HepG2 (cell line): ENCODE data around the gene DNAJC13. TPM values are rescaled to one million over a fixed set of nuclear protein-coding genes. Genes with fewer than 3 reads are reported as not detected.

ENCODE experiments used
- ATAC-seq: fragments of 200-7000 bp; cut with Tn5 transposase; 3 replicates; pipeline ENCODE4 v1.9.1; 2020; ENCODE audit warnings: mild to moderate bottlenecking, moderate library complexity
- BruUV-seq: library from RNA; stranded (reverse); fragments of 400-500 nt; replicated peaks from 2 replicates; lab custom pipeline; 2021; lab: Mats Ljungman, UMichigan
- CTCF ChIA-PET: fragments of 300-600 bp; formaldehyde crosslinking; extraction: SDS; loops from one replicate; lab custom pipeline; 2021; ENCODE audit warnings: low total read pairs, inconsistent platforms, low intra/inter-chr PET ratio; lab: Yijun Ruan, JAX
- POLR2A ChIA-PET: fragments of 350-600 bp; sonication (Branson Sonifier 250); formaldehyde crosslinking; loops from one replicate; lab custom pipeline; 2020; ENCODE audit warnings: antibody characterized with exemption, inconsistent platforms; lab: Yijun Ruan, JAX
- DNase-seq: peaks from one replicate; pipeline ENCODE4 v3.0.0-alpha.2; 2015; ENCODE audit warnings: low spot score
- FAIRE-seq: peaks from 3 replicates; lab custom pipeline; 2011; peaks lifted over from hg19 to GRCh38; lab: Jason Lieb, UNC
- H2AFZ ChIP-seq: one replicate; pipeline ENCODE4 v1.6.1; 2011; ENCODE audit warnings: low read length, inconsistent platforms
- H3K27ac ChIP-seq: fragments of 300-600 bp; 3 replicates; pipeline ENCODE4 v1.8.0; 2011; ENCODE audit warnings: mixed run types, mild to moderate bottlenecking, mixed read lengths, low read length, inconsistent platforms; ENCODE audit not compliant: insufficient read depth; ENCODE audit errors: extremely low read length
- H3K27me3 ChIP-seq, 2 experiments: fragments of 200-600 bp in 1 of 2; 2 replicates in 1 of 2; 3 replicates in 1 of 2; pipeline versions ENCODE4 v1.6.0 to v1.8.0; 2011; ENCODE audit warnings: low read length in 2 of 2, mild to moderate bottlenecking in 2 of 2, moderate library complexity in 2 of 2, inconsistent platforms in 1 of 2; ENCODE audit not compliant: insufficient read depth in 2 of 2, control insufficient read depth in 1 of 2
- H3K36me3 ChIP-seq, 2 experiments: fragments of 200-600 bp in 1 of 2; replicated peaks in 1 of 2; 2 replicates in 1 of 2; 3 replicates in 1 of 2; pipeline versions ENCODE4 v1.5.1 to v1.8.0; 2011; ENCODE audit warnings: low read length in 2 of 2, inconsistent platforms in 1 of 2; ENCODE audit not compliant: insufficient read depth in 2 of 2, control insufficient read depth in 1 of 2
- H3K4me1 ChIP-seq: 2 replicates; pipeline ENCODE4 v1.5.1; 2012; ENCODE audit warnings: low read length, inconsistent platforms; ENCODE audit not compliant: insufficient read depth
- H3K4me2 ChIP-seq: 2 replicates; pipeline ENCODE4 v1.6.0; 2011; ENCODE audit warnings: low read depth, low read length, inconsistent platforms
- H3K4me3 ChIP-seq, 3 experiments: fragments of 200-600 bp in 1 of 3; sonication (generic), shearing (Covaris generic) in 1 of 3; replicated peaks in 1 of 3; 2 replicates each; pipeline ENCODE4 v1.5.1; 2011 to 2016; ENCODE audit warnings: low read length in 3 of 3, inconsistent platforms in 2 of 3, low read depth in 2 of 3, mild to moderate bottlenecking in 2 of 3, control low read depth in 1 of 3, mixed read lengths in 1 of 3; ENCODE audit not compliant: insufficient read depth in 1 of 3
- H3K79me2 ChIP-seq: one replicate; pipeline ENCODE4 v1.6.1; 2011; ENCODE audit warnings: low read length, inconsistent platforms; ENCODE audit not compliant: insufficient read depth
- H3K9ac ChIP-seq: 2 replicates; pipeline ENCODE4 v1.6.0; 2011; ENCODE audit warnings: mild to moderate bottlenecking, low read depth, low read length, inconsistent platforms; ENCODE audit not compliant: insufficient read depth
- H3K9me3 ChIP-seq: 2 replicates; pipeline ENCODE4 v1.5.1; 2012; ENCODE audit warnings: mild to moderate bottlenecking, low read length
- H4K20me1 ChIP-seq: 2 replicates; pipeline ENCODE4 v1.6.0; 2011; ENCODE audit warnings: inconsistent platforms, mild to moderate bottlenecking, low read length, moderate library complexity; ENCODE audit not compliant: insufficient read depth
- FOSL2 ChIP-seq: sonication (generic); formaldehyde crosslinking; IDR thresholded peaks from 2 replicates; pipeline ENCODE4 v1.4.0; 2020; ENCODE audit warnings: missing genetic modification reagents
- HOXD1 ChIP-seq: sonication (generic); formaldehyde crosslinking; IDR thresholded peaks from 2 replicates; pipeline ENCODE4 v1.5.0; 2020; ENCODE audit warnings: missing genetic modification reagents
- JUNB ChIP-seq: sonication (generic); formaldehyde crosslinking; IDR thresholded peaks from 2 replicates; pipeline ENCODE4 v1.8.0; 2022; ENCODE audit warnings: missing genetic modification reagents, mild to moderate bottlenecking, borderline replicate concordance
- MXI1 ChIP-seq: IDR thresholded peaks from 3 replicates; pipeline ENCODE4 v1.6.1; 2012; ENCODE audit warnings: low read depth, low read length, inconsistent platforms, borderline replicate concordance
- REST ChIP-seq, 2 experiments: IDR thresholded peaks; 2 replicates each; pipeline ENCODE4 v1.6.1; 2011 to 2012; ENCODE audit warnings: low read length in 2 of 2, borderline replicate concordance in 1 of 2, low read depth in 1 of 2, mild to moderate bottlenecking in 1 of 2, moderate library complexity in 1 of 2
- U2AF2 ChIP-seq: fragments of 200-400 bp; formaldehyde crosslinking; IDR thresholded peaks from 2 replicates; pipeline ENCODE4 v1.6.1; 2017; ENCODE audit warnings: low read depth, mild to moderate bottlenecking, low read length
- ZNF709 ChIP-seq: sonication (generic); formaldehyde crosslinking; IDR thresholded peaks from 2 replicates; pipeline ENCODE4 v1.5.0; 2020; ENCODE audit warnings: mild to moderate bottlenecking, missing genetic modification reagents
- ZNF782 ChIP-seq: sonication (generic); formaldehyde crosslinking; IDR thresholded peaks from 2 replicates; pipeline ENCODE4 v1.4.0; 2020; ENCODE audit warnings: missing genetic modification reagents, mild to moderate bottlenecking, borderline replicate concordance
- WGBS: methylation state at CpG from one replicate; pipeline ENCODE4 v1.1.6; 2017; ENCODE audit warnings: low lambda C conversion rate; 5-methylcytosine and 5-hydroxymethylcytosine counted together
- in situ Hi-C: cut with HindIII; loops from 2 replicates; pipeline ENCODE4 v1.10.0; 2017; ENCODE audit warnings: low pct_unique_long_range_greater_than_20kb; ENCODE audit not compliant: extremely low pct_ligation_motif_present
- intact Hi-C: fragments of 100-400 bp; cut with micrococcal nuclease; formaldehyde crosslinking; loops from one replicate; pipeline ENCODE4 v1.10.0; 2022; ENCODE audit not compliant: unreplicated experiment
- polyA plus RNA-seq, 8 experiments: library from polyadenylated mRNA; depleted of rRNA in 3 of 8; stranded (reverse) in 7 of 8; unstranded in 1 of 8; fragments of >200 nt; fragmentation: Illumina TruSeq in 4 of 8; extraction: Trizol in 4 of 8; gene quantifications; 2 replicates each; pipeline versions ENCODE4 v1.2.1 to v1.2.3, GENCODE V29; 2011 to 2016; ENCODE audit warnings: low read depth in 4 of 8, missing spikeins in 1 of 8, mixed read lengths in 1 of 8; ENCODE audit not compliant: insufficient read depth in 1 of 8
- total RNA-seq, 5 experiments: library from RNA; depleted of rRNA; stranded (reverse); fragments of >200 nt; fragmentation: Illumina TruSeq; extraction: Trizol; gene quantifications; 2 replicates each; pipeline ENCODE4 v1.2.3, GENCODE V29; 2016; ENCODE audit warnings: low read depth in 1 of 5

Gene DNAJC13
- total and polyA plus RNA-seq, 2 of the 13 experiments (the other 11 are each of a cell fraction or from before 2014, with no cell fraction given): 9.1 to 26.2 TPM

DNA sequence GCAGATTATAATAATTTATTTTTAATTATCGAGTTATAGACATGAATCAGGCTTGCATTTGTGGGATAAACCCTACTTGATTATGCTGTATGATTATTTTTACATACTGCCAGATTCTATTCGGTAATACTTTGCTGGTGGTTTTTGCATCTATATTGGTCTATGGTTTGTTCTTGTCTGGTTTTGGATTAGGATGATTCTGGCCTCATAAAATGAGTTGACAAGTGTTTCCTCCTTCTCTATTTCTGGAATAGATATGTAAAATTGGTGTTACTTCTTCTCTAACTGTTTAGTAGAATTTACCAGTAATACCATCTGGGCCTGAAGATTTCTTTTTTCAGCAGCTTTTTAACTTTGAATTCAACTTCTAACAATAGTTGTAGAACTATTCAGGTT lies 146.8 kb downstream of the DNAJC13 start:
- no peak for FAIRE-seq
- WGBS: 94% methylated on average over 2 of the region's 2 CpGs
- Histone ChIP-seq H3K36me3 (peaks cover 3 to 4% of the 10 kb centered on the region in 2 experiments; a peak in 1 of 5 replicates), H3K9ac (no peak overlapping the region), H3K9me3 (no peaks in the 10 kb centered on the region), H2AFZ (no peak overlapping the region), H3K4me2 (no peak overlapping the region), H3K4me3 (no peak overlapping the region), H3K27ac (no peak overlapping the region), H3K79me2 (no peaks in the 10 kb centered on the region), H3K4me1 (no peaks in the 10 kb centered on the region), H4K20me1 (no peaks in the 10 kb centered on the region), H3K27me3 (no peaks in the 10 kb centered on the region)
- ATAC-seq: no peak
- in situ Hi-C loops (no loop called here), intact Hi-C loops (no loop called here)
- POLR2A ChIA-PET: no interaction called here
- no TSS peak for BruUV-seq
- DNase-seq: no peak
- TF ChIP-seq JUNB (CRISPR knock-in tag) (no peak), HOXD1 (CRISPR knock-in tag) (no peak), U2AF2 (no peak), ZNF709 (no peak), MXI1 (no peak), REST (IDR thresholded peaks at IDR 0.05; ENCODE audit: borderline replicate concordance in 1 of 2, low read depth in 1 of 2, low read length in 2 of 2) (no peak), ZNF782 (no peak), FOSL2 (CRISPR knock-in tag) (no peak)
- CTCF ChIA-PET: no interaction called here
